Measurements from ENCODE around the gene AACS. TPM values are rescaled to one million over a fixed set of nuclear protein-coding genes. Genes with fewer than 3 reads are reported as not detected.

AACS gene
- total and polyA plus RNA-seq, 10 of the 15 experiments (the other 5 are each of a cell fraction or from before 2014, with no cell fraction given), result 10.1 to 34.0 (median 21.1) TPM

- TF ChIP-seq, protein P1, sequence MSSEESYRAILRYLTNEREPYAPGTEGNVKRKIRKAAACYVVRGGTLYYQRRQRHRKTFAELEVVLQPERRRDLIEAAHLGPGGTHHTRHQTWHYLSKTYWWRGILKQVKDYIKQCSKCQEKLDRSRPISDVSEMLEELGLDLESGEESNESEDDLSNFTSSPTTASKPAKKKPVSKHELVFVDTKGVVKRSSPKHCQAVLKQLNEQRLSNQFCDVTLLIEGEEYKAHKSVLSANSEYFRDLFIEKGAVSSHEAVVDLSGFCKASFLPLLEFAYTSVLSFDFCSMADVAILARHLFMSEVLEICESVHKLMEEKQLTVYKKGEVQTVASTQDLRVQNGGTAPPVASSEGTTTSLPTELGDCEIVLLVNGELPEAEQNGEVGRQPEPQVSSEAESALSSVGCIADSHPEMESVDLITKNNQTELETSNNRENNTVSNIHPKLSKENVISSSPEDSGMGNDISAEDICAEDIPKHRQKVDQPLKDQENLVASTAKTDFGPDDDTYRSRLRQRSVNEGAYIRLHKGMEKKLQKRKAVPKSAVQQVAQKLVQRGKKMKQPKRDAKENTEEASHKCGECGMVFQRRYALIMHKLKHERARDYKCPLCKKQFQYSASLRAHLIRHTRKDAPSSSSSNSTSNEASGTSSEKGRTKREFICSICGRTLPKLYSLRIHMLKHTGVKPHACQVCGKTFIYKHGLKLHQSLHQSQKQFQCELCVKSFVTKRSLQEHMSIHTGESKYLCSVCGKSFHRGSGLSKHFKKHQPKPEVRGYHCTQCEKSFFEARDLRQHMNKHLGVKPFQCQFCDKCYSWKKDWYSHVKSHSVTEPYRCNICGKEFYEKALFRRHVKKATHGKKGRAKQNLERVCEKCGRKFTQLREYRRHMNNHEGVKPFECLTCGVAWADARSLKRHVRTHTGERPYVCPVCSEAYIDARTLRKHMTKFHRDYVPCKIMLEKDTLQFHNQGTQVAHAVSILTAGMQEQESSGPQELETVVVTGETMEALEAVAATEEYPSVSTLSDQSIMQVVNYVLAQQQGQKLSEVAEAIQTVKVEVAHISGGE (CRISPR knock-in tag; IDR thresholded peaks at IDR 0.05), result no peak
- no peak for TF ChIP-seq NFIC (IDR thresholded peaks at IDR 0.05; ENCODE audit: low read depth, low read length)
- TF ChIP-seq, protein P2, sequence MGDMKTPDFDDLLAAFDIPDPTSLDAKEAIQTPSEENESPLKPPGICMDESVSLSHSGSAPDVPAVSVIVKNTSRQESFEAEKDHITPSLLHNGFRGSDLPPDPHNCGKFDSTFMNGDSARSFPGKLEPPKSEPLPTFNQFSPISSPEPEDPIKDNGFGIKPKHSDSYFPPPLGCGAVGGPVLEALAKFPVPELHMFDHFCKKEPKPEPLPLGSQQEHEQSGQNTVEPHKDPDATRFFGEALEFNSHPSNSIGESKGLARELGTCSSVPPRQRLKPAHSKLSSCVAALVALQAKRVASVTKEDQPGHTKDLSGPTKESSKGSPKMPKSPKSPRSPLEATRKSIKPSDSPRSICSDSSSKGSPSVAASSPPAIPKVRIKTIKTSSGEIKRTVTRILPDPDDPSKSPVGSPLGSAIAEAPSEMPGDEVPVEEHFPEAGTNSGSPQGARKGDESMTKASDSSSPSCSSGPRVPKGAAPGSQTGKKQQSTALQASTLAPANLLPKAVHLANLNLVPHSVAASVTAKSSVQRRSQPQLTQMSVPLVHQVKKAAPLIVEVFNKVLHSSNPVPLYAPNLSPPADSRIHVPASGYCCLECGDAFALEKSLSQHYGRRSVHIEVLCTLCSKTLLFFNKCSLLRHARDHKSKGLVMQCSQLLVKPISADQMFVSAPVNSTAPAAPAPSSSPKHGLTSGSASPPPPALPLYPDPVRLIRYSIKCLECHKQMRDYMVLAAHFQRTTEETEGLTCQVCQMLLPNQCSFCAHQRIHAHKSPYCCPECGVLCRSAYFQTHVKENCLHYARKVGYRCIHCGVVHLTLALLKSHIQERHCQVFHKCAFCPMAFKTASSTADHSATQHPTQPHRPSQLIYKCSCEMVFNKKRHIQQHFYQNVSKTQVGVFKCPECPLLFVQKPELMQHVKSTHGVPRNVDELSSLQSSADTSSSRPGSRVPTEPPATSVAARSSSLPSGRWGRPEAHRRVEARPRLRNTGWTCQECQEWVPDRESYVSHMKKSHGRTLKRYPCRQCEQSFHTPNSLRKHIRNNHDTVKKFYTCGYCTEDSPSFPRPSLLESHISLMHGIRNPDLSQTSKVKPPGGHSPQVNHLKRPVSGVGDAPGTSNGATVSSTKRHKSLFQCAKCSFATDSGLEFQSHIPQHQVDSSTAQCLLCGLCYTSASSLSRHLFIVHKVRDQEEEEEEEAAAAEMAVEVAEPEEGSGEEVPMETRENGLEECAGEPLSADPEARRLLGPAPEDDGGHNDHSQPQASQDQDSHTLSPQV (IDR thresholded peaks at IDR 0.05), result no peak
- no peak for TF ChIP-seq FOS (IDR thresholded peaks at IDR 0.05; ENCODE audit: borderline replicate concordance, extremely low read depth, insufficient read length)
- no peak for TF ChIP-seq HCFC1 (IDR thresholded peaks at IDR 0.05; ENCODE audit: low read length)
- no peak for TF ChIP-seq CHD1 (IDR thresholded peaks at IDR 0.05; ENCODE audit: low read depth, low read length)
- 0 out of 2 replicates have a peak, but pooled peaks have one; percentile 51 for TF ChIP-seq LARP7 (IDR thresholded peaks at IDR 0.05)
- no peak for TF ChIP-seq MAX (IDR thresholded peaks at IDR 0.05; ENCODE audit: low read depth, low read length)
- TF ChIP-seq IKZF2 (IDR thresholded peaks at IDR 0.05), result no peak
- no peak for TF ChIP-seq ASH2L (IDR thresholded peaks at IDR 0.05; ENCODE audit: borderline replicate concordance, low read depth)
- TF ChIP-seq, protein P3, sequence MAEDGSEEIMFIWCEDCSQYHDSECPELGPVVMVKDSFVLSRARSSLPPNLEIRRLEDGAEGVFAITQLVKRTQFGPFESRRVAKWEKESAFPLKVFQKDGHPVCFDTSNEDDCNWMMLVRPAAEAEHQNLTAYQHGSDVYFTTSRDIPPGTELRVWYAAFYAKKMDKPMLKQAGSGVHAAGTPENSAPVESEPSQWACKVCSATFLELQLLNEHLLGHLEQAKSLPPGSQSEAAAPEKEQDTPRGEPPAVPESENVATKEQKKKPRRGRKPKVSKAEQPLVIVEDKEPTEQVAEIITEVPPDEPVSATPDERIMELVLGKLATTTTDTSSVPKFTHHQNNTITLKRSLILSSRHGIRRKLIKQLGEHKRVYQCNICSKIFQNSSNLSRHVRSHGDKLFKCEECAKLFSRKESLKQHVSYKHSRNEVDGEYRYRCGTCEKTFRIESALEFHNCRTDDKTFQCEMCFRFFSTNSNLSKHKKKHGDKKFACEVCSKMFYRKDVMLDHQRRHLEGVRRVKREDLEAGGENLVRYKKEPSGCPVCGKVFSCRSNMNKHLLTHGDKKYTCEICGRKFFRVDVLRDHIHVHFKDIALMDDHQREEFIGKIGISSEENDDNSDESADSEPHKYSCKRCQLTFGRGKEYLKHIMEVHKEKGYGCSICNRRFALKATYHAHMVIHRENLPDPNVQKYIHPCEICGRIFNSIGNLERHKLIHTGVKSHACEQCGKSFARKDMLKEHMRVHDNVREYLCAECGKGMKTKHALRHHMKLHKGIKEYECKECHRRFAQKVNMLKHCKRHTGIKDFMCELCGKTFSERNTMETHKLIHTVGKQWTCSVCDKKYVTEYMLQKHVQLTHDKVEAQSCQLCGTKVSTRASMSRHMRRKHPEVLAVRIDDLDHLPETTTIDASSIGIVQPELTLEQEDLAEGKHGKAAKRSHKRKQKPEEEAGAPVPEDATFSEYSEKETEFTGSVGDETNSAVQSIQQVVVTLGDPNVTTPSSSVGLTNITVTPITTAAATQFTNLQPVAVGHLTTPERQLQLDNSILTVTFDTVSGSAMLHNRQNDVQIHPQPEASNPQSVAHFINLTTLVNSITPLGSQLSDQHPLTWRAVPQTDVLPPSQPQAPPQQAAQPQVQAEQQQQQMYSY (CRISPR knock-in tag; IDR thresholded peaks at IDR 0.05), result no peak
- TF ChIP-seq YBX1 (IDR thresholded peaks at IDR 0.05), result no peak
- TF ChIP-seq MXI1 (IDR thresholded peaks at IDR 0.05; ENCODE audit: low read depth, low read length), result no peak
- no peak for TF ChIP-seq ZNF274 (IDR thresholded peaks at IDR 0.05; ENCODE audit: insufficient read depth, insufficient read length)
- TF ChIP-seq, protein P4, sequence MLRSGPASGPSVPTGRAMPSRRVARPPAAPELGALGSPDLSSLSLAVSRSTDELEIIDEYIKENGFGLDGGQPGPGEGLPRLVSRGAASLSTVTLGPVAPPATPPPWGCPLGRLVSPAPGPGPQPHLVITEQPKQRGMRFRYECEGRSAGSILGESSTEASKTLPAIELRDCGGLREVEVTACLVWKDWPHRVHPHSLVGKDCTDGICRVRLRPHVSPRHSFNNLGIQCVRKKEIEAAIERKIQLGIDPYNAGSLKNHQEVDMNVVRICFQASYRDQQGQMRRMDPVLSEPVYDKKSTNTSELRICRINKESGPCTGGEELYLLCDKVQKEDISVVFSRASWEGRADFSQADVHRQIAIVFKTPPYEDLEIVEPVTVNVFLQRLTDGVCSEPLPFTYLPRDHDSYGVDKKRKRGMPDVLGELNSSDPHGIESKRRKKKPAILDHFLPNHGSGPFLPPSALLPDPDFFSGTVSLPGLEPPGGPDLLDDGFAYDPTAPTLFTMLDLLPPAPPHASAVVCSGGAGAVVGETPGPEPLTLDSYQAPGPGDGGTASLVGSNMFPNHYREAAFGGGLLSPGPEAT (IDR thresholded peaks at IDR 0.05; ENCODE audit: low read depth), result no peak
- TF ChIP-seq PAX8 (IDR thresholded peaks at IDR 0.05), result no peak
Measured at GRCh38 chr12:125065021-125065918, at the start of gene AACS (continued).
